CD4-positive, alpha-beta memory T cell (primary cell): ENCODE measurements around the gene SPTBN4. TPM values are rescaled to one million over a fixed set of nuclear protein-coding genes. Genes with fewer than 3 reads are reported as not detected.

Experiments
- CTCF ChIA-PET: fragments of 350-600 bp; sonication (Branson Sonifier 250); formaldehyde crosslinking; loops from one replicate; lab custom pipeline; 2021; ENCODE audit warnings: inconsistent platforms; ENCODE audit not compliant: partially characterized antibody; lab: Charles Lee
- POLR2A ChIA-PET: fragments of 350-600 bp; sonication (Branson Sonifier 250); formaldehyde crosslinking; loops from one replicate; lab custom pipeline; 2021; ENCODE audit not compliant: partially characterized antibody; lab: Charles Lee
- DNase-seq, 5 donors: peaks; one replicate each; pipeline versions ENCODE4 v3.0.0 to v3.0.0-alpha.2; 2020 to 2022; ENCODE audit warnings: mixed read lengths in 1 of 5
- H3K27ac ChIP-seq: one replicate; pipeline ENCODE4 v1.7.0; 2013; ENCODE audit warnings: low read depth, low read length
- H3K27me3 ChIP-seq: 2 replicates; pipeline ENCODE4 v1.7.0; 2013; ENCODE audit warnings: mild to moderate bottlenecking, low read length, moderate library complexity; ENCODE audit not compliant: insufficient read depth
- H3K36me3 ChIP-seq: 2 replicates; pipeline ENCODE4 v1.7.0; 2013; ENCODE audit warnings: mild to moderate bottlenecking, low read length, moderate library complexity; ENCODE audit not compliant: insufficient read depth
- H3K4me1 ChIP-seq: 2 replicates; pipeline ENCODE4 v1.7.0; 2013; ENCODE audit warnings: mild to moderate bottlenecking, low read length, moderate library complexity; ENCODE audit not compliant: insufficient read depth
- H3K4me3 ChIP-seq, 2 donors: one replicate each; pipeline ENCODE4 v1.7.0; 2013; ENCODE audit warnings: low read length in 2 of 2, mild to moderate bottlenecking in 1 of 2
- H3K9me3 ChIP-seq, 2 donors: one replicate each; pipeline ENCODE4 v1.7.0; 2013; ENCODE audit warnings: low read length in 2 of 2, control low read depth in 1 of 2; ENCODE audit not compliant: control insufficient read depth in 1 of 2
- H3K27ac Mint-ChIP-seq, 7 donors: one replicate each; pipeline ENCODE4 v1.8.0; 2020 to 2021; ENCODE audit warnings: mixed read lengths in 7 of 7, mild to moderate bottlenecking in 6 of 7, inconsistent platforms in 3 of 7, moderate library complexity in 3 of 7
- H3K27me3 Mint-ChIP-seq, 2 donors: one replicate each; pipeline ENCODE4 v1.8.0; 2020 to 2021; ENCODE audit warnings: mixed read lengths in 2 of 2
- H3K36me3 Mint-ChIP-seq, 2 donors: one replicate each; pipeline ENCODE4 v1.8.0; 2020 to 2021; ENCODE audit warnings: mixed read lengths in 2 of 2, inconsistent platforms in 1 of 2, mild to moderate bottlenecking in 1 of 2
- H3K4me1 Mint-ChIP-seq, 4 donors: one replicate each; pipeline ENCODE4 v1.8.0; 2020 to 2021; ENCODE audit warnings: mixed read lengths in 4 of 4, mild to moderate bottlenecking in 1 of 4
- H3K4me3 Mint-ChIP-seq, 8 donors: one replicate each; pipeline ENCODE4 v1.8.0; 2020 to 2021; ENCODE audit warnings: mixed read lengths in 8 of 8, mild to moderate bottlenecking in 7 of 8, moderate library complexity in 6 of 8, inconsistent platforms in 3 of 8
- H3K9me3 Mint-ChIP-seq, 8 donors: one replicate each; pipeline ENCODE4 v1.8.0; 2020 to 2021; ENCODE audit warnings: mixed read lengths in 8 of 8, mild to moderate bottlenecking in 5 of 8, inconsistent platforms in 3 of 8, moderate library complexity in 1 of 8
- intact Hi-C: fragments of 100-400 bp; cut with micrococcal nuclease; formaldehyde crosslinking; loops from one replicate; pipeline ENCODE4 v1.15.1; 2023
- polyA plus RNA-seq, 2 donors: library from polyadenylated mRNA; unstranded; fragments of 300-500 nt; fragmentation: Illumina TruSeq; gene quantifications; one replicate each; pipeline ENCODE4 v1.2.3, GENCODE V29; 2021
- total RNA-seq, 2 experiments: library from RNA; stranded (reverse); gene quantifications; one replicate each; pipeline ENCODE4 v1.2.3, GENCODE V29; 2021

SPTBN4 gene
- total and polyA plus RNA-seq, 4 experiments from 2014 or later = 0.02 to 0.30 (median 0.17) TPM; not detected in 1

DNA sequence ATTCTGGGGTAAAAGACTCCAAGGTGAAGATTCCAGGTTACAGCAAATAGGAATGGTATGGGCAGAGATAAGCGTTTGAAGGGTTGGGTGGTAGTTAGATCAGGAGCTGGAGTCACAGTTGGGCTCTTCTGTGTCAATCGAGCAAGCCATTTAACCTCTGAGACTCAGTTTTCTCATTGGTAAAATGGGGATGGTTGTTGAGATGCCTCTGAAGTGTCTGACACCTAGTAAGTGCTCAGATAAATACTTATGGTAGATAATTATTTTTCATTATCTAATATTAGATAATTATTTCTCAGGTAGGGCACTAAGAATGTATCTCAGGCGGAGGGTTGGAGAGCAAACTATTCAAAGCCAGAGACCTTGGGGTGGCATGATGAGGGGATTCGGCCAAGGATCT lies 142.2 kb downstream of the SPTBN4 start:
- Histone ChIP-seq H3K36me3 (no peaks in the 10 kb centered on the region), H3K27me3 (no peaks in the 10 kb centered on the region), H3K27ac (peak overlapping the region; percentile 66), H3K4me1 (peaks cover 82% of the 10 kb centered on the region), H3K9me3 (no peaks in the 10 kb centered on the region), H3K4me3 (peak overlapping the region in 1 of 2 donors; percentile 63)
- Mint-ChIP-seq H3K4me1 (peaks cover 43 to 98% (median 64%) of the 10 kb centered on the region in 4 donors), H3K27me3 (no peaks in the 10 kb centered on the region), H3K36me3 (peaks cover 0 to 5% of the 10 kb centered on the region in 2 donors), H3K4me3 (peak overlapping the region; percentile 77 to 91 (median 88)), H3K9me3 (peaks cover 0 to 2% (median 0%) of the 10 kb centered on the region in 8 donors), H3K27ac (peak overlapping the region; percentile 94 to 100 (median 97))
- ChIA-PET CTCF (interaction anchor here (0.6 to 3.2 kb wide), 2 partner anchors 25 to 145 kb away, joined by 3 to 41 read pairs; no protein-coding TSS in a partner anchor), POLR2A (interaction anchor here (0.7 to 2.4 kb wide), 12 partner anchors 8 to 1206 kb away, joined by 3 to 17 read pairs (median 7); partner anchors contain the start of genes ACTMAP, DYRK1B, LTBP4 and SERTAD3)
- intact Hi-C loops = no loop called here
- no peak for DNase-seq

GRCh38 chr19:40609561-40610395 lies 143.0 kb downstream of the SPTBN4 start:
- Histone ChIP-seq H3K9me3 (no peaks in the 10 kb centered on the region), H3K4me3 (peak overlapping the region in 1 of 2 donors; percentile 63), H3K27me3 (no peaks in the 10 kb centered on the region), H3K27ac (peak overlapping the region; percentile 66), H3K4me1 (peaks cover 82% of the 10 kb centered on the region), H3K36me3 (no peaks in the 10 kb centered on the region)
- Mint-ChIP-seq H3K9me3 (no peaks in the 10 kb centered on the region), H3K4me1 (peaks cover 39 to 98% (median 61%) of the 10 kb centered on the region in 4 donors), H3K36me3 (peaks cover 0 to 7% of the 10 kb centered on the region in 2 donors), H3K27ac (peak overlapping the region; percentile 94 to 100 (median 97)), H3K4me3 (peak overlapping the region; percentile 77 to 91 (median 88)), H3K27me3 (no peaks in the 10 kb centered on the region)
- ChIA-PET POLR2A (interaction anchor here (0.6 to 2.4 kb wide), 24 partner anchors 9 to 1207 kb away, joined by 3 to 17 read pairs (median 4); partner anchors contain the start of genes ACTMAP, BLVRB, DYRK1B and LTBP4), CTCF (interaction anchor here (0.8 to 3.2 kb wide), 4 partner anchors 10 to 189 kb away, joined by 3 to 41 read pairs (median 9); no protein-coding TSS in a partner anchor)
- peak; percentile 74 to 86 (median 82) for DNase-seq
- intact Hi-C loops = loop anchor here (5.0 kb wide), 2 partner anchors 108 to 322 kb away; partner anchors contain the start of genes AKT2, COQ8B and ITPKC

DNA sequence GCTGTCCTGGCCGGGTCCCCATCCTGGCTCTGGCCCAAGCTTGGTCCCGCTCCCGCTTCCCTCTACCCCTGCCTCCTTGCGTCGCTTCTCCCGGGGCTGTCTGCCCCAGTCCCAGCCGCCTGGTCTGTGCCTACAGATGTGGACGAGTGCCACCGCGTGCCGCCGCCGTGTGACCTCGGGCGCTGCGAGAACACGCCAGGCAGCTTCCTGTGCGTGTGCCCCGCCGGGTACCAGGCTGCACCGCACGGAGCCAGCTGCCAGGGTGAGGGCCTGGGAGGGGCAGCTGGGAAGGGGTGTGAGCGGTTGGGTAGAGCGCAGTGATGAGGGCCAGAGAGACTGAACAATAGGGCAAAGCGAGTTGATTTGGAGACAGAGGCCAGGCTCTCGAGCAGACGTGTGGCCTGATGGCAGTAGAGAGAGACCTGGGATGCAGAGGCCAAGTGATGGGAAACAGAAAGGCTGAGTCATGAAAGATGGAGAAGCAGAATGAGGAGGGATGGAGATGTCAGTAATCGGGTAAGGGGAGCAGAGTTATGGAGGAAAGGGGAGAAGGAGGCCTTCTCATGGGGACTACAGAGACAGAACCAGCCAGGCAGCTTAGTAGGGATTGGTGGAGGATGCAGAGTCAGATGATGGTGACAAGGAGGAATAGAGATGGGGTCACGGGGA lies 143.7 kb downstream of the SPTBN4 start:
- intact Hi-C loops = loop anchor here (5.0 kb wide), 2 partner anchors 107 to 323 kb away; partner anchors contain the start of genes AKT2, COQ8B and ITPKC
- CTCF ChIA-PET = interaction anchor here (0.8 to 3.2 kb wide), 4 partner anchors 11 to 190 kb away, joined by 3 to 41 read pairs (median 9); no protein-coding TSS in a partner anchor
- no peaks in the 10 kb centered on the region for H3K9me3 Mint-ChIP-seq
- peaks cover 0 to 10% of the 10 kb centered on the region in 2 donors for H3K36me3 Mint-ChIP-seq
- H3K27me3 Mint-ChIP-seq = no peaks in the 10 kb centered on the region
- no peaks in the 10 kb centered on the region for H3K27me3 ChIP-seq
- H3K4me3 Mint-ChIP-seq = peak overlapping the region; percentile 77 to 91 (median 88)
- peak; percentile 80 to 82 (median 80) for DNase-seq
- H3K27ac Mint-ChIP-seq = peak overlapping the region; percentile 94 to 100 (median 97)
- H3K9me3 ChIP-seq = no peaks in the 10 kb centered on the region
- H3K4me3 ChIP-seq = peak overlapping the region; percentile 3 to 63
- H3K4me1 ChIP-seq = peaks cover 84% of the 10 kb centered on the region
- H3K27ac ChIP-seq = peak overlapping the region; percentile 66
- no peaks in the 10 kb centered on the region for H3K36me3 ChIP-seq
- peaks cover 39 to 97% (median 62%) of the 10 kb centered on the region in 4 donors for H3K4me1 Mint-ChIP-seq
- POLR2A ChIA-PET = interaction anchor here (0.7 to 2.4 kb wide), 23 partner anchors 10 to 1208 kb away, joined by 3 to 17 read pairs (median 5); partner anchors contain the start of genes ACTMAP, BLVRB, DYRK1B and LTBP4

DNA sequence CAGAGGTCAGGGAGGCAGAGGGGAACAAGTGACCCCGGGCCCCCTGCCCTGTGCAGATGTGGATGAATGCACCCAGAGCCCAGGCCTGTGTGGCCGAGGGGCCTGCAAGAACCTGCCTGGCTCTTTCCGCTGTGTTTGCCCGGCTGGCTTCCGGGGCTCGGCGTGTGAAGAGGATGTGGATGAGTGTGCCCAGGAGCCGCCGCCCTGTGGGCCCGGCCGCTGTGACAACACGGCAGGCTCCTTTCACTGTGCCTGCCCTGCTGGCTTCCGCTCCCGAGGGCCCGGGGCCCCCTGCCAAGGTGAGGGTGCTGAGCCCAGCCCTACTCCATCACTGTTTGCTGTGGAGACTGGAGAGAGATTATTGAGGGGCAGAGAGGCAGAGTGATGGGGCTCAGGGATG lies 144.3 kb downstream of the SPTBN4 start:
- Histone ChIP-seq H3K4me1 (peaks cover 85% of the 10 kb centered on the region), H3K36me3 (no peaks in the 10 kb centered on the region), H3K27me3 (no peaks in the 10 kb centered on the region), H3K9me3 (no peaks in the 10 kb centered on the region), H3K27ac (peak overlapping the region; percentile 66), H3K4me3 (peak overlapping the region in 1 of 2 donors; percentile 63)
- Mint-ChIP-seq H3K27me3 (no peaks in the 10 kb centered on the region), H3K36me3 (peaks cover 0 to 9% of the 10 kb centered on the region in 2 donors), H3K27ac (peak overlapping the region; percentile 94 to 100 (median 97)), H3K9me3 (no peaks in the 10 kb centered on the region), H3K4me3 (peak overlapping the region; percentile 77 to 91 (median 88)), H3K4me1 (peaks cover 38 to 91% (median 62%) of the 10 kb centered on the region in 4 donors)
- intact Hi-C loops = loop anchor here (5.0 kb wide), 2 partner anchors 106 to 324 kb away; partner anchors contain the start of genes AKT2, COQ8B and ITPKC
- ChIA-PET CTCF (interaction anchor here (0.8 to 1.6 kb wide), 2 partner anchors 12 to 41 kb away, joined by 3 to 13 read pairs; no protein-coding TSS in a partner anchor), POLR2A (interaction anchor here (1.0 to 2.4 kb wide), 10 partner anchors 8 to 777 kb away, joined by 3 to 17 read pairs (median 5); partner anchors contain the start of genes BLVRB, DYRK1B and LTBP4)
- peak in 4 of 5 donors; percentile 33 to 66 (median 54) for DNase-seq

GRCh38 chr19:40611900-40612698 lies 145.3 kb downstream of the SPTBN4 start:
- H3K36me3 ChIP-seq = no peaks in the 10 kb centered on the region
- H3K27ac ChIP-seq = peak overlapping the region; percentile 66
- peaks cover 81% of the 10 kb centered on the region for H3K4me1 ChIP-seq
- Mint-ChIP-seq H3K27me3 (no peaks in the 10 kb centered on the region), H3K36me3 (peaks cover 0 to 9% of the 10 kb centered on the region in 2 donors), H3K4me1 (peaks cover 37 to 82% (median 58%) of the 10 kb centered on the region in 4 donors), H3K4me3 (peak overlapping the region; percentile 22 to 97 (median 92)), H3K9me3 (no peaks in the 10 kb centered on the region), H3K27ac (peak overlapping the region; percentile 71 to 100 (median 97))
- intact Hi-C loops = loop anchor here (5.0 kb wide), 2 partner anchors 105 to 325 kb away; partner anchors contain the start of genes AKT2, COQ8B and ITPKC
- ChIA-PET POLR2A (interaction anchor here (1.0 to 4.6 kb wide), 2 partner anchors 7 to 9 kb away, joined by 3 to 94 read pairs; no protein-coding TSS in a partner anchor), CTCF (interaction anchor here (1.4 kb wide), 1 partner anchor 11 kb away, joined by 4 read pairs; the partner anchor contains the start of gene LTBP4)
- no peaks in the 10 kb centered on the region for H3K9me3 ChIP-seq
- H3K27me3 ChIP-seq = no peaks in the 10 kb centered on the region
- DNase-seq = no peak
- no peak overlapping the region for H3K4me3 ChIP-seq
